ENCODE measurements around the gene WEE1. TPM values are rescaled to one million over a fixed set of nuclear protein-coding genes. Genes with fewer than 3 reads are reported as not detected.
A peak's percentile ranks its signal among the peaks of the same experiment; 100 is the strongest.

The WEE1 gene
- total RNA-seq, 1 donor from 2014 or later: 50.7 TPM

GRCh38 chr11:9613118-9613829 lies 39.8 kb downstream of the WEE1 start:
- Histone ChIP-seq H3K9ac (ENCODE audit: low read length) (peak overlapping the region; percentile 93), H3K4me1 (ENCODE audit: insufficient read depth, low read length) (peaks cover 29% of the 10 kb centered on the region)

DNA sequence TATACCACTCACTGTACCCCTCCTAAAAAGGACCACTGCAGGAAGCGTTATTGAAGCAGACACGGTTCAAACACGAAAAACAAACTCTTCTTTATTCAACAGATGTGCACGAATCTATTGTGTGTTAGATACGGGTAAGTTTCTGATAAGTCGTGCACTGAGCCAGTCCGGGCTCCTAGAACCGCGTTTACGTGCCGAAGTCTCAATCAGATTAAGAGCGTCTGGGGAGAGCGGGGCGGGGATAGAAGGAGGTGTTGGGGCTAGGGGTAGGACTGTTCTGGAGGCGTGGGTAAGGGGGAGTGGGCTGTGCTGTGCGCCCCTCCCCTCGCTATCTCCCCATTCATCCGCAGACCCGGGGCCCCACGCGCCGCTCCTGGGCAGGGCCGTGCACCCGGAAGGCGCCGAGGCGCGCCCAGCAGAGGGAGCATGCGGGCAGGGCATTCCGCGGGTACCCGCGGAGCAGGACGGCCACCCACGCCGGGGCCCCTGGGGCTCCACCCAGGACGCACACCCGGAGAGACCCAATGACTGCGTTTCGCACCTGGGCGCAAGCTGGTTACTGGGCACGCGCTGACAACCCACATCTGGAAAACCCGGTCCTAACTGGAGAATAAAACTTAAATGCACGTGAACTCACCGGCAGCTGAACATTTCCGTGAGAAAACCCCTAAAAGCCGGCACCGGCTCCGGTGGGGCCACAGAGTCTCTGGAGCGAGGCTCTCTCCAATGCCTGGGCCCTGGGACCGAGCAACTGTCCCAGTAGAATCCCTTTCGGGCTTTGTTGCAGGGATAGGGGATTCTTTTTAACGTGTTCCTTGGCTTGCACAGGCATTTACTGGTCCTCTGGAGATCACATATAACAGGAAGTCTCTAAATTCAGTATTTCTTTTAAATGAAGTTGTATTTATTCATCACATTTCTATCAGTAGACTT lies 40.6 kb downstream of the WEE1 start:
- DNase-seq (ENCODE audit: low read depth) (peak; percentile 73), FAIRE-seq (no peak)
- Histone ChIP-seq H3K36me3 (ENCODE audit: insufficient read depth, low read length) (no peaks in the 10 kb centered on the region), H3K4me1 (ENCODE audit: insufficient read depth, low read length) (peaks cover 29% of the 10 kb centered on the region), H3K79me2 (ENCODE audit: insufficient read depth, low read length) (no peaks in the 10 kb centered on the region), H3K27ac (ENCODE audit: low read depth, low read length) (peak overlapping the region; percentile 99), H3K9me3 (ENCODE audit: insufficient read depth, low read depth, low read length) (no peaks in the 10 kb centered on the region), H4K20me1 (ENCODE audit: insufficient read depth, low read length) (no peaks in the 10 kb centered on the region), H3K27me3 (ENCODE audit: insufficient read depth, low read length) (no peaks in the 10 kb centered on the region), H3K4me2 (ENCODE audit: low read length) (peak overlapping the region; percentile 83), H2AFZ (ENCODE audit: low read depth, low read length) (peak overlapping the region; percentile 73), H3K4me3 (ENCODE audit: insufficient read depth, low read depth, low read length) (peak overlapping the region; percentile 53), H3K9ac (ENCODE audit: low read length) (peak overlapping the region; percentile 93)
- peaks cover 31% of the 10 kb centered on the region for H3K4me1 Mint-ChIP-seq (ENCODE audit: low read depth, unreplicated experiment)
- H3K36me3 Mint-ChIP-seq (ENCODE audit: low read depth, unreplicated experiment): peaks cover 5% of the 10 kb centered on the region
- H3K27me3 Mint-ChIP-seq (ENCODE audit: low read depth, unreplicated experiment): no peaks in the 10 kb centered on the region
- TF ChIP-seq CTCF (IDR thresholded peaks at IDR 0.05; ENCODE audit: insufficient read depth, low read depth, low read length) (peak; percentile 36), EZH2 (IDR thresholded peaks at IDR 0.05; ENCODE audit: insufficient read depth, low read length) (no peak)
- peak overlapping the region; percentile 68 for H3K4me3 Mint-ChIP-seq (ENCODE audit: unreplicated experiment)
- peaks cover 2% of the 10 kb centered on the region for H3K9me3 Mint-ChIP-seq (ENCODE audit: unreplicated experiment)
- peak overlapping the region; percentile 99 for H3K27ac Mint-ChIP-seq (ENCODE audit: unreplicated experiment)

More at GRCh38 chr11:9613118-9613829, 39.8 kb downstream of the WEE1 start:
- H3K4me1 Mint-ChIP-seq (ENCODE audit: low read depth, unreplicated experiment): peaks cover 31% of the 10 kb centered on the region
- no peaks in the 10 kb centered on the region for H3K36me3 ChIP-seq (ENCODE audit: insufficient read depth, low read length)
- peak; percentile 93 for DNase-seq (ENCODE audit: low read depth)
- H3K79me2 ChIP-seq (ENCODE audit: insufficient read depth, low read length): no peaks in the 10 kb centered on the region
- H3K4me2 ChIP-seq (ENCODE audit: low read length): peak overlapping the region; percentile 83
- H3K27ac ChIP-seq (ENCODE audit: low read depth, low read length): peak overlapping the region; percentile 99
- H3K9me3 ChIP-seq (ENCODE audit: insufficient read depth, low read depth, low read length): no peaks in the 10 kb centered on the region
- H3K27me3 ChIP-seq (ENCODE audit: insufficient read depth, low read length): no peaks in the 10 kb centered on the region
- peaks cover 2% of the 10 kb centered on the region for H3K9me3 Mint-ChIP-seq (ENCODE audit: unreplicated experiment)
- peak overlapping the region; percentile 62 for H3K4me3 Mint-ChIP-seq (ENCODE audit: unreplicated experiment)
- H2AFZ ChIP-seq (ENCODE audit: low read depth, low read length): peak overlapping the region; percentile 73
- peak overlapping the region; percentile 47 for H3K4me3 ChIP-seq (ENCODE audit: insufficient read depth, low read depth, low read length)
- no peaks in the 10 kb centered on the region for H4K20me1 ChIP-seq (ENCODE audit: insufficient read depth, low read length)
- TF ChIP-seq EZH2 (IDR thresholded peaks at IDR 0.05; ENCODE audit: insufficient read depth, low read length): no peak
- peak; percentile 93 for TF ChIP-seq CTCF (IDR thresholded peaks at IDR 0.05; ENCODE audit: insufficient read depth, low read depth, low read length)
- peaks cover under 1% of the 10 kb centered on the region for H3K27me3 Mint-ChIP-seq (ENCODE audit: low read depth, unreplicated experiment)
- FAIRE-seq: peak; percentile 60
- H3K27ac Mint-ChIP-seq (ENCODE audit: unreplicated experiment): peak overlapping the region; percentile 99
- peaks cover 5% of the 10 kb centered on the region for H3K36me3 Mint-ChIP-seq (ENCODE audit: low read depth, unreplicated experiment)
